ENCODE results near the gene SHROOM3. TPM values are rescaled to one million over a fixed set of nuclear protein-coding genes. Genes with fewer than 3 reads are reported as not detected.

SHROOM3 gene
- polyA plus RNA-seq, 1 experiment, result 9.5 TPM

DNA sequence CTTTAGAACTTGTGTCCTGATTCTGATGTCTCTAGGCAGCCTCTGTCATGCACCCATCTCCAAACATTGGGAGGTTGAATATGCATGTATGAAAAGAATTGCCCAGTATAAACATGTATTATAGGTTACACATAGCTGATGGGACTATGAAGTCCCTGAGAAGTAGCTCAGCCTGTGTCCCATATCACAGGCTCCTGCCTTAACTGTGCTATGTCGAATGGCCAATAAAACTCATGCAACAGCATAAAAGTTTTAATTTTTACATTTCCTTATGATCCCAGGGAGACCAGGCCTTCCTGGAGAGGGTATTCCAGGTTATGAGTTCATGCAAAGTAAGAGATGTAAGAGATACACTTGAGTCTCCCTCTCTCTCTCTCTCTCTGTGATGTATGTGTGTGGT, 217.4 kb downstream of the SHROOM3 start:
- TF ChIP-seq, protein P1, sequence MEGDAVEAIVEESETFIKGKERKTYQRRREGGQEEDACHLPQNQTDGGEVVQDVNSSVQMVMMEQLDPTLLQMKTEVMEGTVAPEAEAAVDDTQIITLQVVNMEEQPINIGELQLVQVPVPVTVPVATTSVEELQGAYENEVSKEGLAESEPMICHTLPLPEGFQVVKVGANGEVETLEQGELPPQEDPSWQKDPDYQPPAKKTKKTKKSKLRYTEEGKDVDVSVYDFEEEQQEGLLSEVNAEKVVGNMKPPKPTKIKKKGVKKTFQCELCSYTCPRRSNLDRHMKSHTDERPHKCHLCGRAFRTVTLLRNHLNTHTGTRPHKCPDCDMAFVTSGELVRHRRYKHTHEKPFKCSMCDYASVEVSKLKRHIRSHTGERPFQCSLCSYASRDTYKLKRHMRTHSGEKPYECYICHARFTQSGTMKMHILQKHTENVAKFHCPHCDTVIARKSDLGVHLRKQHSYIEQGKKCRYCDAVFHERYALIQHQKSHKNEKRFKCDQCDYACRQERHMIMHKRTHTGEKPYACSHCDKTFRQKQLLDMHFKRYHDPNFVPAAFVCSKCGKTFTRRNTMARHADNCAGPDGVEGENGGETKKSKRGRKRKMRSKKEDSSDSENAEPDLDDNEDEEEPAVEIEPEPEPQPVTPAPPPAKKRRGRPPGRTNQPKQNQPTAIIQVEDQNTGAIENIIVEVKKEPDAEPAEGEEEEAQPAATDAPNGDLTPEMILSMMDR (IDR thresholded peaks at IDR 0.05; ENCODE audit: low read depth, low read length), result no peak
- ChIA-PET CTCF (interaction anchor here (1.0 to 1.7 kb wide), 2 partner anchors 148 to 551 kb away, joined by 4 to 5 read pairs; no protein-coding TSS in a partner anchor), POLR2A (interaction anchor here (0.5 kb wide), 1 partner anchor 98 kb away, joined by 4 read pairs; no protein-coding TSS in a partner anchor)
- no peaks in the 10 kb centered on the region for H3K9me3 ChIP-seq (ENCODE audit: control insufficient read depth, insufficient read depth, low read length)
- no peaks in the 10 kb centered on the region for H3K27me3 ChIP-seq (ENCODE audit: control insufficient read depth, insufficient read depth, low read length)
- no peak overlapping the region for H3K27ac ChIP-seq (ENCODE audit: low read depth, low read length)
- H3K4me3 ChIP-seq (ENCODE audit: low read depth, low read length), result no peak overlapping the region
- no peak for DNase-seq (ENCODE audit: low read depth, low spot score)

DNA sequence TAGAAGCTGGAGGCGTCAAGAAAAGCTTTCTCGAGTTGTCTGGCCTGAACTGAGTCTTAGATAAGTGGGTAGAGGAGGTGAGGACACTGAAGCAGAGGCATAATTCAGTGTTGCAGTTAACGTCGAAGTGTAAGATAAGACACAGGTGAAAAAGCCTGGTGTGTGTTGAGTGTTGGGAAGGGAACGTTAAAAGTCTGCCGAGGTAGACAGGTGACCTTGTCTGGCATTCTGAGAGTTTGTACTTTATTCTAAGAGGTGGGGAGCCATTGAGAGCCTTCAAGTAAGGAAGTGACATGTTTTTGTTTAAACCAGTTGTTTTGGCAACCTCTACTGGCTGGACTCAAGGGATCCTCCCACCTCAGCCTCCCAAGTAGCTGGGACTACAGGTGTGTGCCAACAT, 219.1 kb downstream of the SHROOM3 start:
- Histone ChIP-seq H3K27me3 (ENCODE audit: control insufficient read depth, insufficient read depth, low read length) (no peaks in the 10 kb centered on the region), H3K4me3 (ENCODE audit: low read depth, low read length) (no peak overlapping the region), H3K27ac (ENCODE audit: low read depth, low read length) (no peak overlapping the region), H3K9me3 (ENCODE audit: control insufficient read depth, insufficient read depth, low read length) (no peaks in the 10 kb centered on the region)
- TF ChIP-seq, protein P1 (IDR thresholded peaks at IDR 0.05; ENCODE audit: low read depth, low read length), result no peak
- POLR2A ChIA-PET, result no interaction called here
- DNase-seq (ENCODE audit: low read depth, low spot score), result no peak
- CTCF ChIA-PET, result no interaction called here

DNA sequence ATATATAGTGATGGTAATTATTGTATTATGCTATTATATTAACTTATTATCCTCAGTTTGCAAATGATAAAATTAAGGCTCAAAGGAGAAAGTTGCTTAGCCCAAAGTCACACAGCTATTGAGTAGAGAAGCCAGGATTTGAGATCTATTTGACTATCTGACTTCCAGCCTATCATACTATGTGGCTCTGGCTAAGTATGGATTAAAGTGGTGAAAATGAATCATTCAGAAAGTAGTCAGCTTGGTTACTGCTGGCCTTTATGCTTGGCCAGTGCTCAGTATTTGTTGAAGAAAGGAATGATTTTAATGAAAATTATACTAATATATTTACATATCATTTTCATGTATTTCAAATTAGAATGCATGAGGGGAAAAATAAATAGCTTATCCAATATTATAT, 219.8 kb downstream of the SHROOM3 start:
- no peak for DNase-seq (ENCODE audit: low read depth, low spot score)
- TF ChIP-seq, protein P1 (IDR thresholded peaks at IDR 0.05; ENCODE audit: low read depth, low read length), result no peak
- POLR2A ChIA-PET, result no interaction called here
- Histone ChIP-seq H3K9me3 (ENCODE audit: control insufficient read depth, insufficient read depth, low read length) (no peaks in the 10 kb centered on the region), H3K27ac (ENCODE audit: low read depth, low read length) (no peak overlapping the region), H3K4me3 (ENCODE audit: low read depth, low read length) (no peak overlapping the region), H3K27me3 (ENCODE audit: control insufficient read depth, insufficient read depth, low read length) (no peaks in the 10 kb centered on the region)
- CTCF ChIA-PET, result no interaction called here

DNA sequence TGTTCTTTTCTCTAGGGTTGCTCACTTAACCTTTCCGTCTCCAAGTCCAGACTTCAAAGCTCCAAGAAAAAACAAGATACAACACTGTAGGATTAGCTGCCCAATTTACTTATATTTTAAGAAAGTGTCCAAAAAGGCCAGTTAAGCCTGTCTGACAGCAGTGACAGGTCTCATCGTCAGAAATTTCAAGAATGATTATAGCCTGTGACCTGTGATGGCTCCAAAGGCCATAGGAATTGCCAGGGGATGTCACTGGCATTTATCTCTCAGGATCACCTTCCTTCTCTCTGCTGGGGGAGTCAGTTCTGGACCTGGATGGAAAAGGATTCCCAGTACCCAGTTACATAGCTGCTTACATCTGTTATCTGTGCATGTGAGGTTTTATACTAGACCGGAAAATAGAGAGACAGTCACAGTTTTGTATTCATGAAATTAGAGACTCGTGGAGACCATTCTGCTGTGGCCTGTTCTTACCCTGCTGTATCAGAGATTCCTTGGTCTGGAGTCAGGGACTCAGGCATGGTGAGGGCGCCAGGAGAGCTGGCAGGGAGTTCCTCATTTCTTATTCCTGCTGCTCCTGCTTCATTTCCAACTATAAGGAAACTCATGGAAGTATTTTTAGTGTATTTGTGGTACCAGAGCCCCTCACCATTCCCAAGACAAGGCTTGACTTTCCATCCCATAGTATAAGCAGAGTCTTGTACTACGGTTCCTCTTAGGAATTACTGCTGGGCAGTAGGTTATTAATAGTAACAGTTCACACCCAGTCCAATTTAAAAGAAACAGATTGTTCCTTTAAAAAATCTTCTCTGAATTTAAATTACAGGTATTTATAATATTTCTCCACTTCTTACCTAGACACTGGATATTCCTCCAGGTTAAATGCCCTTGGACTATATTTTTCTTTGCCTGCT, 220.8 kb downstream of the SHROOM3 start:
- CTCF ChIA-PET, result no interaction called here
- no peak for DNase-seq (ENCODE audit: low read depth, low spot score)
- Histone ChIP-seq H3K27me3 (ENCODE audit: control insufficient read depth, insufficient read depth, low read length) (no peaks in the 10 kb centered on the region), H3K4me3 (ENCODE audit: low read depth, low read length) (no peak overlapping the region), H3K9me3 (ENCODE audit: control insufficient read depth, insufficient read depth, low read length) (no peaks in the 10 kb centered on the region), H3K27ac (ENCODE audit: low read depth, low read length) (no peak overlapping the region)
- POLR2A ChIA-PET, result no interaction called here
- TF ChIP-seq, protein P1 (IDR thresholded peaks at IDR 0.05; ENCODE audit: low read depth, low read length), result no peak

DNA sequence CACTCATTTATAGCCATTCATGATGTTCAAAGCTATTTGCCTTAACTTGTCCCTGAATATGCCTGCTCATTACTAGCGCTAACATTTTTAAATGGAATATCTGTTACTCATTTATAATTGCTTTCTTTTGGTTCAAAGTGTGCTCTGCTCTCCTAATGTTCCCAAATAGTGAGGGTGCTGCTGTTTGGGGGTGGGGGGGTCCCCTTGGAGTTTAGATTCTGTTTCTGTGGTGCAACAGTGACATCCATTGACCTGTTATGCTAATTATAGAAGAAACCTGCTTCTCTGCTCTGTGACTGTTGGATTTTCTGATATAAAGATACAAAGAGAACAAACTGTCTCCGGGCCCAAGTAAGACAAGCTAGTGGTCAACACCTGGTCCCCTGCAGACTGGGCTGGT, 222.4 kb downstream of the SHROOM3 start:
- POLR2A ChIA-PET, result no interaction called here
- Histone ChIP-seq H3K4me3 (ENCODE audit: low read depth, low read length) (no peak overlapping the region), H3K27ac (ENCODE audit: low read depth, low read length) (peak overlapping the region; percentile 73), H3K9me3 (ENCODE audit: control insufficient read depth, insufficient read depth, low read length) (no peaks in the 10 kb centered on the region), H3K27me3 (ENCODE audit: control insufficient read depth, insufficient read depth, low read length) (no peaks in the 10 kb centered on the region)
- DNase-seq (ENCODE audit: low read depth, low spot score), result no peak
- CTCF ChIA-PET, result interaction anchor here (0.7 kb wide), 1 partner anchor 153 kb away, joined by 3 read pairs; no protein-coding TSS in a partner anchor
- TF ChIP-seq, protein P1 (IDR thresholded peaks at IDR 0.05; ENCODE audit: low read depth, low read length), result no peak
